GM18861 (cell line): ENCODE measurements around the gene LRP11.

Source experiments
- ATAC-seq: cut with Tn5 transposase; IDR thresholded peaks from one replicate; pipeline ENCODE4 v1.9.1; 2021; ENCODE audit not compliant: unreplicated experiment

LRP11 gene

GRCh38 chr6:149806127-149806526 is 58.0 kb downstream of the LRP11 start:
- ATAC-seq, result no peak

- ATAC-seq, result no peak
Measured at GRCh38 chr6:149783551-149783950, 80.6 kb downstream of the LRP11 start.

- no peak for ATAC-seq
Measured at GRCh38 chr6:149782337-149782736, 81.8 kb downstream of the LRP11 start.

DNA sequence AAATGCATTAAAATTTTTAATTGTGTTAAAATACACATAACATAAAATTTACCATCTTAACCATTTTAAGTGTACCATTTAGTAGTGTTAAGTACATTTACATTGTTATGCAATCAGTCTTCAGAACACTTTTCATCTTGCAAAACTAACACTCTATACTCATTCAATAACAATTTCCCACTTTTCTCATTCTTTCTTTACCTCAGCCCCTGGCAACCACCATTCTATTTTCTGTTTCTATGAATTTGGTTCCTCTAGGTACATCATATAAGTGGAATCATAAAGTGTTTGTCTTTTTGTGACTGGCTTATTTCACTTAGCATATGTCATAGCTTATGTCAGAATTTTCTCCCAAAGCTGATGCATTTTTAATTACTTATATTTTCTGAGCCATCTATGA is 82.4 kb downstream of the LRP11 start:
- ATAC-seq, result no peak

DNA sequence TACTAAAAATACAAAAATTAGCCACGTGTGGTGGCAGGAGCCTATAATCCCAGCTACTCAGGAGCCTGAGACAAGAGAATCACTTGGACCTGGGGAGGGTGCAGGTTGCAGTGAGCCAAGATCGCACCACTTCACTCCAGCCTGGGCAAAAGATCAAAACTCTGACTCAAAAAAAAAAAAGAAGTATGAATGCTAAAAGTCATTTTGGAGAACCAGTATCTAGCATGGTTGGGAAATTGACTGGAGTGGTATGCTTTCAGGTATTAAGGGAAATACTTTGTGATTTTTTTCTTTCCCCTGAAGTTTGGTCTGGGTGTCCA is 84.6 kb downstream of the LRP11 start:
- no peak for ATAC-seq

- ATAC-seq, result no peak
Measured at GRCh38 chr6:149777624-149778023, 86.5 kb downstream of the LRP11 start.

DNA sequence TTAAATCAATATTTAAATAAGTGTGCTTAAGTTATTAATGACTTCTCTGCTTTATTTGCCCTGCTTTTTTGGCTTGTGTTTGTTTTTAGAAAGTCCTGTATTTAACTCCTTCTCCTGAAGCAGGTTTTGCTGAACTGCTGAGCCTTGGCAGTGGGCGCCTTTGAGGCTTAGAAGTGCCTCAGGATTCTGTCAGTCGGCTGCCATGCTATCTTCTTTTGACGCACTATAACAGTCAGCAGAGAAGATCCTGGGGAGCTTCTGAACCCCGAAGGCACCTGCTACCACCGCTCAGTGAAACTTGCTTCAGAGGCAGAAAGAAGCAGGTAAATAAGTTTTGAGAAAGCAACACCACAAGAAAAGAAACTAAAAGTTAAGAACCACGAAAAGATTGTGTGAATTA is 92.2 kb downstream of the LRP11 start:
- ATAC-seq, result no peak

DNA sequence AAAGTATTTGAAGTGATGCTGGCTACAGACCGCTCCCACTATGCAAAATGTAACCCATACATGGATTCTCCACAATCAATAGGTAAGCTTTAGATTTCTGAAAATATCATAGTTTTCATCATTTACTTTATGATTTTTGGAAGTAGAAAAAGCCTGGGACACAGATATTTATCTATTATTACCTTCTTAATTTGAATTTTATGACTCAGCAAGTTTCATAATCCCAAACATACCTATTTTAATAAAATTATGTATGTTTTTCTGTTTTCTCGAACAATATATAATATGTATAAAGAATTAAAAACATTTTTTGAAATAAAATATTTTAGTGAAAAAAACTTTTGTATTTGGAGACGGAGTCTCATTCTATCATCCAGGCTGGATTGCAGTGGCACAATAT is 93.0 kb downstream of the LRP11 start:
- no peak for ATAC-seq

GRCh38 chr6:149769676-149770075 is 94.5 kb downstream of the LRP11 start:
- no peak for ATAC-seq
